Measurements from ENCODE around the gene ZRANB1. TPM values are rescaled to one million over a fixed set of nuclear protein-coding genes. Genes with fewer than 3 reads are reported as not detected.

Gene ZRANB1
- polyA plus RNA-seq, 1 of the 3 experiments (the other 2 are of a cell fraction), result 6.2 TPM

- TF ChIP-seq, protein P1, sequence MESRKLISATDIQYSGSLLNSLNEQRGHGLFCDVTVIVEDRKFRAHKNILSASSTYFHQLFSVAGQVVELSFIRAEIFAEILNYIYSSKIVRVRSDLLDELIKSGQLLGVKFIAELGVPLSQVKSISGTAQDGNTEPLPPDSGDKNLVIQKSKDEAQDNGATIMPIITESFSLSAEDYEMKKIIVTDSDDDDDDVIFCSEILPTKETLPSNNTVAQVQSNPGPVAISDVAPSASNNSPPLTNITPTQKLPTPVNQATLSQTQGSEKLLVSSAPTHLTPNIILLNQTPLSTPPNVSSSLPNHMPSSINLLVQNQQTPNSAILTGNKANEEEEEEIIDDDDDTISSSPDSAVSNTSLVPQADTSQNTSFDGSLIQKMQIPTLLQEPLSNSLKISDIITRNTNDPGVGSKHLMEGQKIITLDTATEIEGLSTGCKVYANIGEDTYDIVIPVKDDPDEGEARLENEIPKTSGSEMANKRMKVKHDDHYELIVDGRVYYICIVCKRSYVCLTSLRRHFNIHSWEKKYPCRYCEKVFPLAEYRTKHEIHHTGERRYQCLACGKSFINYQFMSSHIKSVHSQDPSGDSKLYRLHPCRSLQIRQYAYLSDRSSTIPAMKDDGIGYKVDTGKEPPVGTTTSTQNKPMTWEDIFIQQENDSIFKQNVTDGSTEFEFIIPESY (IDR thresholded peaks at IDR 0.05; ENCODE audit: borderline replicate concordance, low read depth), result no peak
Measured at GRCh38 chr10:125014086-125014830, 72.3 kb downstream of the ZRANB1 start (continued).

GRCh38 chr10:125014836-125015355, 73.0 kb downstream of the ZRANB1 start:
- H3K27ac ChIP-seq (ENCODE audit: low read depth in 2 of 2, low read length in 1 of 2), result peak overlapping the region in 1 of 2 experiments; percentile 97; a peak in 2 of 4 replicates
- 90% methylated on average over 14 of the region's 19 CpGs for WGBS (ENCODE audit: low lambda C conversion rate)
- peaks cover 95% of the 10 kb centered on the region for H4K20me1 ChIP-seq (ENCODE audit: insufficient read depth)
- no peaks in the 10 kb centered on the region for H3F3A ChIP-seq (replicated peaks; ENCODE audit: insufficient read depth)
- H3K9me3 ChIP-seq, result no peaks in the 10 kb centered on the region
- H3K9me2 ChIP-seq, result no peaks in the 10 kb centered on the region
- H3K4me3 ChIP-seq (ENCODE audit: low read depth in 2 of 2, low read length in 1 of 2), result no peak overlapping the region
- ChIA-PET CTCF (interaction anchor here (0.9 to 2.5 kb wide), 7 partner anchors 13 to 47 kb away, joined by 3 to 14 read pairs (median 3); no protein-coding TSS in a partner anchor), POLR2A (interaction anchor here (0.6 to 2.0 kb wide), 4 partner anchors 8 to 23 kb away, joined by 3 to 6 read pairs (median 4); no protein-coding TSS in a partner anchor)
- H3K9ac ChIP-seq, result no peak overlapping the region
- H3K4me2 ChIP-seq, result no peak overlapping the region
- peaks cover 81% of the 10 kb centered on the region for H3K79me2 ChIP-seq (ENCODE audit: insufficient read depth)
- peaks cover 6 to 80% of the 10 kb centered on the region in 2 experiments; a peak in 2 of 4 replicates for H3K4me1 ChIP-seq (ENCODE audit: control insufficient read depth in 1 of 2, insufficient read depth in 2 of 2, low read depth in 1 of 2, low read length in 1 of 2)
- H3K27me3 ChIP-seq (ENCODE audit: insufficient read depth), result no peaks in the 10 kb centered on the region
- DNase-seq, result no peak
- no peak overlapping the region for H2AFZ ChIP-seq (ENCODE audit: low read depth)
- H3K36me3 ChIP-seq (replicated peaks in 1 of 2; ENCODE audit: control insufficient read depth in 1 of 2, insufficient read depth in 2 of 2, low read length in 1 of 2), result peaks cover 8 to 17% of the 10 kb centered on the region in 2 experiments
- no peak for TF ChIP-seq EZH2phosphoT487 (IDR thresholded peaks at IDR 0.05; ENCODE audit: borderline replicate concordance, low read depth)
- no peak for TF ChIP-seq GATA2 (CRISPR knock-in tag; IDR thresholded peaks at IDR 0.05)
- TF ChIP-seq SIN3A (IDR thresholded peaks at IDR 0.05; ENCODE audit: borderline replicate concordance, low read depth, low read length), result no peak
- TF ChIP-seq, protein P2, sequence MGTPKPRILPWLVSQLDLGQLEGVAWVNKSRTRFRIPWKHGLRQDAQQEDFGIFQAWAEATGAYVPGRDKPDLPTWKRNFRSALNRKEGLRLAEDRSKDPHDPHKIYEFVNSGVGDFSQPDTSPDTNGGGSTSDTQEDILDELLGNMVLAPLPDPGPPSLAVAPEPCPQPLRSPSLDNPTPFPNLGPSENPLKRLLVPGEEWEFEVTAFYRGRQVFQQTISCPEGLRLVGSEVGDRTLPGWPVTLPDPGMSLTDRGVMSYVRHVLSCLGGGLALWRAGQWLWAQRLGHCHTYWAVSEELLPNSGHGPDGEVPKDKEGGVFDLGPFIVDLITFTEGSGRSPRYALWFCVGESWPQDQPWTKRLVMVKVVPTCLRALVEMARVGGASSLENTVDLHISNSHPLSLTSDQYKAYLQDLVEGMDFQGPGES (IDR thresholded peaks at IDR 0.05; ENCODE audit: low read depth, low read length), result no peak
- no peak for TF ChIP-seq MXI1 (IDR thresholded peaks at IDR 0.05; ENCODE audit: low read depth, low read length)
- no peak for TF ChIP-seq RAD21 (IDR thresholded peaks at IDR 0.05; ENCODE audit: low read length)
- TF ChIP-seq CHD2 (IDR thresholded peaks at IDR 0.05; ENCODE audit: low read length, partially characterized antibody), result no peak
- TF ChIP-seq YY1 (IDR thresholded peaks at IDR 0.05; ENCODE audit: low read depth), result no peak
- no peak for TF ChIP-seq CTCF (IDR thresholded peaks at IDR 0.05)
- TF ChIP-seq, protein P3, sequence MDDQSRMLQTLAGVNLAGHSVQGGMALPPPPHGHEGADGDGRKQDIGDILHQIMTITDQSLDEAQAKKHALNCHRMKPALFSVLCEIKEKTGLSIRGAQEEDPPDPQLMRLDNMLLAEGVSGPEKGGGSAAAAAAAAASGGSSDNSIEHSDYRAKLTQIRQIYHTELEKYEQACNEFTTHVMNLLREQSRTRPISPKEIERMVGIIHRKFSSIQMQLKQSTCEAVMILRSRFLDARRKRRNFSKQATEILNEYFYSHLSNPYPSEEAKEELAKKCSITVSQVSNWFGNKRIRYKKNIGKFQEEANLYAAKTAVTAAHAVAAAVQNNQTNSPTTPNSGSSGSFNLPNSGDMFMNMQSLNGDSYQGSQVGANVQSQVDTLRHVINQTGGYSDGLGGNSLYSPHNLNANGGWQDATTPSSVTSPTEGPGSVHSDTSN (IDR thresholded peaks at IDR 0.05), result no peak
- TF ChIP-seq NRF1 (IDR thresholded peaks at IDR 0.05; ENCODE audit: low read depth, low read length), result no peak
- no peak for TF ChIP-seq REST (IDR thresholded peaks at IDR 0.05; ENCODE audit: low read depth, low read length)
- no peak for TF ChIP-seq SMC3 (IDR thresholded peaks at IDR 0.05; ENCODE audit: low read depth, low read length)
- TF ChIP-seq NFIC (IDR thresholded peaks at IDR 0.05; ENCODE audit: borderline replicate concordance), result no peak
- TF ChIP-seq, protein P4, sequence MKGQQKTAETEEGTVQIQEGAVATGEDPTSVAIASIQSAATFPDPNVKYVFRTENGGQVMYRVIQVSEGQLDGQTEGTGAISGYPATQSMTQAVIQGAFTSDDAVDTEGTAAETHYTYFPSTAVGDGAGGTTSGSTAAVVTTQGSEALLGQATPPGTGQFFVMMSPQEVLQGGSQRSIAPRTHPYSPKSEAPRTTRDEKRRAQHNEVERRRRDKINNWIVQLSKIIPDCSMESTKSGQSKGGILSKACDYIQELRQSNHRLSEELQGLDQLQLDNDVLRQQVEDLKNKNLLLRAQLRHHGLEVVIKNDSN (IDR thresholded peaks at IDR 0.05; ENCODE audit: borderline replicate concordance, low read depth), result no peak

All from SK-N-SH (cell line).